ENCODE measurements around the gene AP3D1. TPM values are rescaled to one million over a fixed set of nuclear protein-coding genes. Genes with fewer than 3 reads are reported as not detected.

Gene AP3D1
- total RNA-seq, 1 donor from 2014 or later = 50.9 TPM

- Histone ChIP-seq H3K27ac (no peak overlapping the region), H3K4me3 (no peak overlapping the region), H3K79me2 (ENCODE audit: low read depth) (no peaks in the 10 kb centered on the region), H3K36me3 (no peaks in the 10 kb centered on the region), H3K27me3 (no peaks in the 10 kb centered on the region), H3K9ac (no peak overlapping the region), H2AFZ (replicated peaks) (no peak overlapping the region), H3K4me1 (no peaks in the 10 kb centered on the region), H3F3A (ENCODE audit: low read depth) (no peaks in the 10 kb centered on the region), H3K4me2 (no peak overlapping the region), H3K9me3 (ENCODE audit: low read depth) (no peaks in the 10 kb centered on the region), H4K20me1 (ENCODE audit: low read depth) (peaks cover 4% of the 10 kb centered on the region)
- no peak overlapping the region for H3K4me3 Mint-ChIP-seq
- no peak for DNase-seq (ENCODE audit: low spot score)
- H3K27ac Mint-ChIP-seq = no peak overlapping the region
- H3K4me1 Mint-ChIP-seq = no peaks in the 10 kb centered on the region
- no peaks in the 10 kb centered on the region for H3K9me3 Mint-ChIP-seq
- TF ChIP-seq EZH2phosphoT487 (IDR thresholded peaks at IDR 0.05) (no peak), EZH2 (IDR thresholded peaks at IDR 0.05) (no peak), CTCF (IDR thresholded peaks at IDR 0.05) (no peak)
- no peaks in the 10 kb centered on the region for H3K27me3 Mint-ChIP-seq (ENCODE audit: insufficient read depth, low read depth)
- H3K36me3 Mint-ChIP-seq = peaks cover 19% of the 10 kb centered on the region
Measured at GRCh38 chr19:2112516-2113320, 38.6 kb downstream of the AP3D1 start.

GRCh38 chr19:2111886-2112285 is 39.5 kb downstream of the AP3D1 start:
- TF ChIP-seq EZH2phosphoT487 (IDR thresholded peaks at IDR 0.05) (no peak), EZH2 (IDR thresholded peaks at IDR 0.05) (no peak), CTCF (IDR thresholded peaks at IDR 0.05) (no peak)
- no peaks in the 10 kb centered on the region for H3K4me1 Mint-ChIP-seq
- peaks cover 22% of the 10 kb centered on the region for H3K36me3 Mint-ChIP-seq

GRCh38 chr19:2111425-2111824 is 39.9 kb downstream of the AP3D1 start:
- no peak overlapping the region for H3K27ac Mint-ChIP-seq
- no peaks in the 10 kb centered on the region for H3K36me3 ChIP-seq

More at GRCh38 chr19:2111886-2112285, 39.5 kb downstream of the AP3D1 start:
- H2AFZ ChIP-seq (replicated peaks) = no peak overlapping the region
- H3K27ac ChIP-seq = no peak overlapping the region
- H3K9ac ChIP-seq = no peak overlapping the region
- H3K27me3 Mint-ChIP-seq (ENCODE audit: insufficient read depth, low read depth) = no peaks in the 10 kb centered on the region
- no peaks in the 10 kb centered on the region for H3K9me3 Mint-ChIP-seq
- no peaks in the 10 kb centered on the region for H3F3A ChIP-seq (ENCODE audit: low read depth)
- H3K4me2 ChIP-seq = no peak overlapping the region
- no peak overlapping the region for H3K4me3 ChIP-seq
- H3K27me3 ChIP-seq = no peaks in the 10 kb centered on the region
- no peak overlapping the region for H3K27ac Mint-ChIP-seq
- H3K36me3 ChIP-seq = no peaks in the 10 kb centered on the region
- H4K20me1 ChIP-seq (ENCODE audit: low read depth) = peaks cover 4% of the 10 kb centered on the region
- no peaks in the 10 kb centered on the region for H3K79me2 ChIP-seq (ENCODE audit: low read depth)
- no peaks in the 10 kb centered on the region for H3K4me1 ChIP-seq
- no peak for DNase-seq (ENCODE audit: low spot score)
- H3K4me3 Mint-ChIP-seq = no peak overlapping the region
- H3K9me3 ChIP-seq (ENCODE audit: low read depth) = no peaks in the 10 kb centered on the region

More at GRCh38 chr19:2111425-2111824, 39.9 kb downstream of the AP3D1 start:
- no peaks in the 10 kb centered on the region for H3K4me1 Mint-ChIP-seq
- H3K9me3 Mint-ChIP-seq = no peaks in the 10 kb centered on the region
- Histone ChIP-seq H2AFZ (replicated peaks) (no peak overlapping the region), H3K4me3 (no peak overlapping the region), H3K79me2 (ENCODE audit: low read depth) (no peaks in the 10 kb centered on the region), H3F3A (ENCODE audit: low read depth) (no peaks in the 10 kb centered on the region), H3K9me3 (ENCODE audit: low read depth) (no peaks in the 10 kb centered on the region), H3K9ac (no peak overlapping the region), H3K4me1 (no peaks in the 10 kb centered on the region), H3K27ac (no peak overlapping the region), H4K20me1 (ENCODE audit: low read depth) (peaks cover 4% of the 10 kb centered on the region), H3K27me3 (no peaks in the 10 kb centered on the region), H3K4me2 (no peak overlapping the region)
- no peak for DNase-seq (ENCODE audit: low spot score)
- peaks cover 26% of the 10 kb centered on the region for H3K36me3 Mint-ChIP-seq
- no peak overlapping the region for H3K4me3 Mint-ChIP-seq
- H3K27me3 Mint-ChIP-seq (ENCODE audit: insufficient read depth, low read depth) = no peaks in the 10 kb centered on the region
- TF ChIP-seq EZH2phosphoT487 (IDR thresholded peaks at IDR 0.05) (no peak), EZH2 (IDR thresholded peaks at IDR 0.05) (no peak), CTCF (IDR thresholded peaks at IDR 0.05) (no peak)

Data from neural progenitor cell (in vitro differentiated cells).